HL-60 (cell line): ENCODE results near the gene CFL1.

Experiments
- POLR2AphosphoS5 ChIP-seq: IDR thresholded peaks from 2 replicates; pipeline ENCODE4 v1.6.1; 2012; ENCODE audit warnings: low read depth
- TF ChIP-seq, protein P1 (sequence below): IDR thresholded peaks from one replicate; pipeline ENCODE4 v1.5.1; 2011; ENCODE audit warnings: low read length, control low read depth, inconsistent platforms; ENCODE audit not compliant: insufficient read depth
- TF ChIP-seq, protein P2 (sequence below): IDR thresholded peaks from 2 replicates; pipeline ENCODE4 v1.6.1; 2012; ENCODE audit warnings: low read depth; ENCODE audit not compliant: insufficient replicate concordance

DNA sequence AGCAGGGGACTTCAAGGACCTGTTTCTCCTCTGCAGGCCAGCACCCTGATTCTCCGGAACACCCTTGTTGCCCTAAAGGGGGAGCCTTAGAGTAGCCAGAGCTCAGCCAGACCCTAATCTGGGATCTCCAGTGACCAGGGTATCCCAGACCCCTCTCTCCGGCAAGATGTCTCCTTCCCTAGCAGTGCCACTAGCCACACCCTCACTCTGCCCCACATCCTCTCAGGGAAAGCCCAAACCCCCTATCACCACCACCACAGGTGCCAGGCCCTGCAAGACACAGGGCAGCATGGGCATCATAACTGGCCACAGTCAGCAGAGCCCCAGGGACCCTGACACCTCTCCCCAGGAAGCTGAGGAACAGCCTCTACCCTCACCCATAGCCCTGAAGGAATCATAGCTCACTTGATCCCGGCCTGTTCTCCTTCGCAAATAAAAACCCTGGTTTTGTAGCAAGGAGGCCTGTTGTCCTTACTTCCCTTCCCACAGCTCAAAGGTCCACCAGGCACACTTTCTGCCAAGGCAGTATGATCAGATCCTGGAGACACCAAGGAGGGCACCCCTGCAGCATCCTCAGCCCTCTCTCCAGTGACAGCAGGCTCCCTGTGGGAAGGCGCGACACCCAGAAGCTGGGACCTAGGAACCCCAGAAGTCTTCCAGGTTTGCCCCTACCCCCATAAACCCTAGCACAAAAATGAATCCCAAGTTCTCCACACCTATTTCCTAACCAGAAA lies 4.6 kb downstream of the CFL1 start:
- TF ChIP-seq, protein P1, sequence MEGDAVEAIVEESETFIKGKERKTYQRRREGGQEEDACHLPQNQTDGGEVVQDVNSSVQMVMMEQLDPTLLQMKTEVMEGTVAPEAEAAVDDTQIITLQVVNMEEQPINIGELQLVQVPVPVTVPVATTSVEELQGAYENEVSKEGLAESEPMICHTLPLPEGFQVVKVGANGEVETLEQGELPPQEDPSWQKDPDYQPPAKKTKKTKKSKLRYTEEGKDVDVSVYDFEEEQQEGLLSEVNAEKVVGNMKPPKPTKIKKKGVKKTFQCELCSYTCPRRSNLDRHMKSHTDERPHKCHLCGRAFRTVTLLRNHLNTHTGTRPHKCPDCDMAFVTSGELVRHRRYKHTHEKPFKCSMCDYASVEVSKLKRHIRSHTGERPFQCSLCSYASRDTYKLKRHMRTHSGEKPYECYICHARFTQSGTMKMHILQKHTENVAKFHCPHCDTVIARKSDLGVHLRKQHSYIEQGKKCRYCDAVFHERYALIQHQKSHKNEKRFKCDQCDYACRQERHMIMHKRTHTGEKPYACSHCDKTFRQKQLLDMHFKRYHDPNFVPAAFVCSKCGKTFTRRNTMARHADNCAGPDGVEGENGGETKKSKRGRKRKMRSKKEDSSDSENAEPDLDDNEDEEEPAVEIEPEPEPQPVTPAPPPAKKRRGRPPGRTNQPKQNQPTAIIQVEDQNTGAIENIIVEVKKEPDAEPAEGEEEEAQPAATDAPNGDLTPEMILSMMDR = no peak
- TF ChIP-seq, protein P2, sequence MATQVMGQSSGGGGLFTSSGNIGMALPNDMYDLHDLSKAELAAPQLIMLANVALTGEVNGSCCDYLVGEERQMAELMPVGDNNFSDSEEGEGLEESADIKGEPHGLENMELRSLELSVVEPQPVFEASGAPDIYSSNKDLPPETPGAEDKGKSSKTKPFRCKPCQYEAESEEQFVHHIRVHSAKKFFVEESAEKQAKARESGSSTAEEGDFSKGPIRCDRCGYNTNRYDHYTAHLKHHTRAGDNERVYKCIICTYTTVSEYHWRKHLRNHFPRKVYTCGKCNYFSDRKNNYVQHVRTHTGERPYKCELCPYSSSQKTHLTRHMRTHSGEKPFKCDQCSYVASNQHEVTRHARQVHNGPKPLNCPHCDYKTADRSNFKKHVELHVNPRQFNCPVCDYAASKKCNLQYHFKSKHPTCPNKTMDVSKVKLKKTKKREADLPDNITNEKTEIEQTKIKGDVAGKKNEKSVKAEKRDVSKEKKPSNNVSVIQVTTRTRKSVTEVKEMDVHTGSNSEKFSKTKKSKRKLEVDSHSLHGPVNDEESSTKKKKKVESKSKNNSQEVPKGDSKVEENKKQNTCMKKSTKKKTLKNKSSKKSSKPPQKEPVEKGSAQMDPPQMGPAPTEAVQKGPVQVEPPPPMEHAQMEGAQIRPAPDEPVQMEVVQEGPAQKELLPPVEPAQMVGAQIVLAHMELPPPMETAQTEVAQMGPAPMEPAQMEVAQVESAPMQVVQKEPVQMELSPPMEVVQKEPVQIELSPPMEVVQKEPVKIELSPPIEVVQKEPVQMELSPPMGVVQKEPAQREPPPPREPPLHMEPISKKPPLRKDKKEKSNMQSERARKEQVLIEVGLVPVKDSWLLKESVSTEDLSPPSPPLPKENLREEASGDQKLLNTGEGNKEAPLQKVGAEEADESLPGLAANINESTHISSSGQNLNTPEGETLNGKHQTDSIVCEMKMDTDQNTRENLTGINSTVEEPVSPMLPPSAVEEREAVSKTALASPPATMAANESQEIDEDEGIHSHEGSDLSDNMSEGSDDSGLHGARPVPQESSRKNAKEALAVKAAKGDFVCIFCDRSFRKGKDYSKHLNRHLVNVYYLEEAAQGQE = no peak
- TF ChIP-seq POLR2AphosphoS5 = 0 out of 2 replicates have a peak, but pooled peaks have one; percentile 33
